HL-60/S4 treated with phorbol 12-myristate 13-acetate at 8.2 ng/mL for 4 days and 3 days (cell line): ENCODE results near the gene RCE1.

ENCODE experiments used
- in situ Hi-C: fragments of 300-500 bp; cut with MboI; formaldehyde crosslinking; loops from 2 replicates; pipeline ENCODE4 v1.15.0; 2022; ENCODE audit warnings: low sequenced_read_pairs

RCE1 gene

GRCh38 chr11:66867425-66868040 is 24.3 kb downstream of the RCE1 start:
- in situ Hi-C loops = no loop called here

GRCh38 chr11:66868082-66868725 is 25.0 kb downstream of the RCE1 start:
- in situ Hi-C loops = no loop called here

GRCh38 chr11:66868726-66869566 is 25.7 kb downstream of the RCE1 start:
- in situ Hi-C loops = no loop called here

DNA sequence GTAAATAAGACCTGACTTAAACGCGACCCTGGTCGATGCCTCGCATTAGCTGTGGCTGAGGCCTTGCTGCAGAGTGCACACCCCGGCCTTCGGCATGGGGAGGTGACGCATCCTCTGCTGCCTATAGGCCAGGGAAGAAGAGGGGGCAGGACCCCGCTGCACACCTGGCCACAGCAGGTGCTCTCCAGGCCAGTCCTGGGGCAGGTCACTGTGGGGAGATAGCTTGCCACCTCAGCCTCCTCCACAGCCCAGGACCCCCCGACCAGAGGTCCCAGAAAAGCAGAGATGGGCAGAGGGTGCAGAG is 26.3 kb downstream of the RCE1 start:
- in situ Hi-C loops = no loop called here

GRCh38 chr11:66870131-66870530 is 26.9 kb downstream of the RCE1 start:
- in situ Hi-C loops = no loop called here

DNA sequence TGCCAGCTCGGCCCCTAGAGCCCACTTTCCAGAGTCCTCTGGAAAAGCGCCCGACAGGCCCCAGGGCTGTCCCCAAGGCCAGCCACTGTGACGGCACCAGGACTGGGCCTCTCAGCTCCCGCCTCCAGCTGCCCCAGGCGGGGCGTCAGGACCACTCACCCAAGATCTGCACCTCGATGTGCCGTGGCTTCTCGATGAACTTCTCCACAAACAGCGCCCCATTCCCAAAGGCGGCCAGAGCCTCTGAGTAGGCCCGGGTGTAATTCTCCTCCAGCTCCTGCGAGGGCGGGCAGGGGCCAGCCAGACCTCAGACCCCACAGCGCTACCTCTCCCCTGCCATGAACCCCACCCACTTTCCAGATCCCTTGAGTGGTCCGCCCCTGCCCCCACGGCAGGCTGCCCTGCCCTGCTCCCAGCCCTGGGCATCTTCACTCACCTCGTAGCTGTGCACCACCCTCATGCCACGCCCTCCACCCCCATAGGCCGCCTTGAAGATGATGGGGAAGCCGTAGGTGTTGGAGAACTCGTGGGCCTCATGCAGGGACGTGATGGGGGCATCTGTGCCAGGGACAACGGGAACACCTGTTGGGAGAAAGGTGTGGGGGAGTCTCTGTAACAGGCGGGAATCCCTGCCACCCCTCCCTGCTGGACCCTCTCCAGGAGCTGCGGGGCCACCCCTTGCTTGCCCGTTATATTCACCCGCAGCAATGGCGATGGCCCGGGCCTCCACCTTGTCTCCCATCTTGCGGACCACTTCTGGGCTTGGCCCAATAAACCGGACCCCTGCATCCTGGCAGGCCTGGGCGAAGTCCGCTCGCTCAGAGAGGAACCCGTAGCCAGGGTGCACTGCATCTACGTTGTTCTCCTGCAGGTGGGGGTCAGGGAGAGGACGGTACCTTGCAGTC is 27.6 kb downstream of the RCE1 start:
- in situ Hi-C loops = no loop called here

DNA sequence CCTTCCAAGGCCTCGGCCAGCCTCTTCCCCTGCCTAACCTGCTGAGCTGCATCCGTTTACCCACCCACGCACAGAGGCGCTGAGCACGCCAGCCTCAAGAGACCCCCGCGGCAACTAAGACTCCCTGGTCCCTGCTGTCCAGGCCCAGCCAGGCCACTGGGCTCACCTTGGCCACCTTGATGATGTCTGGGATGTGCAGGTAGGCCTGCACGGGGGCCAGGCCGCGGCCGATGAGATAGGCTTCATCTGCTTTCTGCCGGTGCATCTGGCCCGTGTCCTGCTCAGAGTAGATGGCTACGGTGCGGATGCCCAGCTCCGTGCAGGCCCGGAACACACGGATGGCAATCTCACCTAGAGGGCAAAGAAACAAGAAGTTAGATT is 28.3 kb downstream of the RCE1 start:
- in situ Hi-C loops = no loop called here

DNA sequence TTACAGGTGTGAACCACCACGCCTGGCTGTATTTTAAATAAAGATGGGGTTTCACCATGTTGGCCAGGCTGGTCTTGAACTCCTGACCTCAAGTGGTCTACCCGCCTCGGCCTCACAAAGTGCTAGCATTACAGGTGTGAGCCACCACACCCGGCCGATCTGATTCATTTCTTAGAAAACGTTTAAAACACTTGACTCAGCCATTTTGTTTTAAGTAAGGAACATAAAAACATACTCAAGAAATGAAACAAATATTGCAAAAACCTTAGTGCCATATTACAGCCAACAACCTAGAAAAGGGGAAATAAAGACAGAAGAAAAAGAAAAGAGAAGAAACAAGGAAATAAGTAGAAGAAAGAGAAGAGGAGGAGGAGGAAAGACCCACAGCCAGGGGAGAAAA is 31.0 kb downstream of the RCE1 start:
- in situ Hi-C loops = no loop called here

- in situ Hi-C loops = no loop called here
Measured at GRCh38 chr11:66875378-66875777, 32.1 kb downstream of the RCE1 start.

DNA sequence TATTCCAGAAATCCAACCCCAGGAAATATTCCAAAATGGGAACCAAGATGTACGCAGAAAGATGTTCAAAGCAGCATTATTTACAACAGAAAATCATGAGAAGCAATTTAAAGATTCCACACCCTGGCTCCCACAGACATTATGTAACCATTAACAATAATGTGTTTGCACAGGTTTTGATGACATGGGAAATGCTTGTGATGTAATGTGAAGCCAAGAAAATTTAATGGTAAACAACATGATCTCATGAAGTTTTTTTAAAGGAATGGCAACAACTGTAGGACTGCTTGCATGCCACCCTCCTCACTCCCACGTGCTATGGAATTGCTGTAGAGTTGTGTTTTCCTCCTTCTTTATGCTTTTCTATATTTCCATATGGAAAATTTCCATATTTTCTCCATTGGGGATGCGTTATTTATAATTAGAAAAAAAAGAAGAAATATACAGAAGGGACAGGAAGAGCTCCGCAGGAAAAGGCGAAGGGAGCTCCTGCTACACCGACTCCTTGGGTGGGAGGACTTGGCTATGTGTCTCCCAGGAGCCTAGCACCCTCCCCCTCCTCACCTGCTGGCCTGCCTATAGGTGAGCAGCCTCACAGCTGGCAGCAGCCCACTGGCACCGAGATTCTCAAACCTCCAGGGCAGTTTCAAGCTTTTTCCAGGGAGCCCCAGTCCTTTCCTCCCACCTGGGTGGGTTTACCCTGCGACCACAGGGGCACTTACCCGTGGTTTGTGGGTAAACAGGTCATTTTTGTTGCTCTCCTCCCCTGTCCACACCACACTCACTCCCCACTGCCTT is 34.5 kb downstream of the RCE1 start:
- in situ Hi-C loops = no loop called here

DNA sequence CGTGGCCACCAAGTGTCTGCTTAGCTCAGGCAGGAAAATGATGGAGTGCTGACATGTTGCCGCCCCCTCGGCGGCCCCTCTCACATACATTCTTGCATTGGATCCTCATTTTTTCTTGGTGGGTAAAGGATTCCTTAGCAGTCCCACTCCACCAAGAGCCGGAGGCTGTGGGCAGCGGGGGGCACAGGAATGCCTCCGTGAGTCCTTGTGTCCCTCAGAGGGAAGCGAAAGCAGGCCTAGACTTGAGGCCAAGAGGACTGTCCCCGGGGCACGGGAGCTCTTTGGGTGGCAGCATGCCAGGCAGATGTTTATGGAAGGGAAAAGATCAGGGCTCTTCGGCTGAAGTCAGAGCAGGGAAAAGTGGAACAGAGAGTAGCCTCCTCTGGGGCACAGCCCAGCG is 35.2 kb downstream of the RCE1 start:
- in situ Hi-C loops = no loop called here

- in situ Hi-C loops = no loop called here
Measured at GRCh38 chr11:66879000-66879399, 35.8 kb downstream of the RCE1 start.

DNA sequence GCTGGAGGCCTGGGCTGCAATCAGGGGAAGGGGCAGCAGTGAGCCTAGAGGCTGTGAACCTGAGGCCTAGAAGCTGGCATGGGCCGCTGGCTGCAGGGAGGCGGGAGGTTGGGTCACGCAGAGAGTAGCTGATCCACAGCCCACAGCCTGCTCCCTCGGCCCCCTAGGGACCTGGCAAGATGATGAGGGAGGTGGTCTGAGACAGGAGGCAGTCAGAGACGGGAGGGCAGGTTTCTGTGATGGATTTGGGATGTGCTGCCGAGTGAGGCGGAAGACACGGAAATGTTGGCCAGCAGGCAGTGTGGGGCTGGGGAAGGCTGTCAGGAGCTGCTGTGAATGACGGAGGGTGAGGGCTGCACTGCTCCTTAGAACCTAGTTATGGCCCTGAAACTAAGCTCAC is 36.3 kb downstream of the RCE1 start:
- in situ Hi-C loops = no loop called here

DNA sequence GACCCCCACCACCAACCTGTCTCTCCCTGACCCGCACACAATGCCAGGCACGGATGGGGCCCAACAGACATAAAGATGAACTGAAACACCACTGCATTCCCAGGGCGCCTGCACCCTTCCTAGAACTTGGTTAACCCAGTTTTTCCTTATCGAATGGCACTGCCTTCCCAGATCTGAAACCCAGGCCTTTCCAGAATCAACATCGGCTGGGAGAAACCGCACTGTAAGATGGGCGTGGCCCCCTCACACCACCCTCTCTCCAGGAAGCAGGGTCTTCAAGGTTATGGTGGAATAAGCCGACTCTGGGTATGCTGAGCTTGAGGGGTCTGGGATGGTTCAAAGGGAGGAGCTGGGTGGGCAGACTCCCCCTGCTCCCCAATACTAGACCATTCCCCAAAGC is 36.8 kb downstream of the RCE1 start:
- in situ Hi-C loops = no loop called here

DNA sequence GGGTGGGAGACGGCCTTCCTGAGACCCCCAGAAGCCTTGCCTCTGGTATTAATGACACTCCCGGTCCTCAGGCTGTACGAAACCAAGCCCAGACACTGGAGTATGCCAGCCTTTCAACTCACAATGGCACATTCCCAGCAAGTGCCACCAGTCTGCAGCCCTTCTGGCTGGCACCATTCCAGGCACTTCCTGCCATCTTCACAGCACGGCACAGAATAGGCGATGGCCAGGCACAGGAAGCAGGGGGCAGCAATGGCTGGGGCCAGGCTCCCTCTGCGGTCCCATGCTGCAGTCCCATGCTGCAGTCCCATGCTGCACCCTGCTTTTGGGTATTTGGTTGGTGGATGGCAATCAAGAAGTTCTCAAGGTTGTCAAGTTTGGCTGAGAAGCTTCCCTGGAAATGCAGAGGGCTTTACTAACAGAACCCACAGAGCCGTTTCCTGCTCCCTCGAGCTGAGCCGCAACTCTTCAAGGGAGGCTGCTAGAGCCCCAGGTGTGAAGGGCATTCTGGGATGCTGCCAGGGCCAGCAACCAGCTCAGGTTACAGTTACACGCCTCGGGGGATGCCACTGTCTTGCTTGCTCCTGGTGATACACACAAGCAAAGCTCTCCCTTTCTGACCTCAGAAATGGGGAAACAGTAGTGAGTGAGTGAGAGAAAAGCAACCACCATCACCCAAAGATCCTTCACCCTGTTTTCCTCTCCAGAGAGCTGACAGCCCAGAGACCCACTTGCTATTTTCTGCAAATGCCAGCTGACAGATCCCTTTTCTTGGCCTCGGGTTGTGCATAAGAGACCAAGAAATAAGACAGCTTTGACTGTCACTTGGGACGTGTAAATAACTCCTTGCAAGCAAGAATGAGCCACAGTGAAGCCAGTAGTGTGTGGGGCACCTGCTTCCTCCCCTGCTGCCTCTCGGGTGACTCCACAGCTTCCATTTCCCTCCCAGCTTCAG is 37.5 kb downstream of the RCE1 start:
- in situ Hi-C loops = no loop called here

DNA sequence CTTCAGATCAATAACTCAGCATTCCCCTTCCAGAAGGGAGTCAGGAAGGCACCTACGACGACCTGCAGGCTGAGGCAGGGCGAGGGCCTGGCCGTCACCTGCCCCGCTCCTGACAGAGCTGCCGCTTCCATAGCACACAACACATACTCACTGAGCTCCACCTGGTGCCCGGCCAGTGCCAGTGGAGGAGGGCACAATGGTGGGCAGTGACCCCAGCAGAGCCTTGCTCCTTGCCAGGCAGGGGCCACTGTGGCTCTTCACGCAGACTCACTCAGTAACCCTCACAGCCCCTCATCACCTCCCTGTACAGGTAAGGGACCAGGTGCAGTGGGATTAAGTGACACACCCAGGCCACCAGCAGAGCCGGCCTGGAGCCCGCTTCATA is 38.2 kb downstream of the RCE1 start:
- in situ Hi-C loops = no loop called here

DNA sequence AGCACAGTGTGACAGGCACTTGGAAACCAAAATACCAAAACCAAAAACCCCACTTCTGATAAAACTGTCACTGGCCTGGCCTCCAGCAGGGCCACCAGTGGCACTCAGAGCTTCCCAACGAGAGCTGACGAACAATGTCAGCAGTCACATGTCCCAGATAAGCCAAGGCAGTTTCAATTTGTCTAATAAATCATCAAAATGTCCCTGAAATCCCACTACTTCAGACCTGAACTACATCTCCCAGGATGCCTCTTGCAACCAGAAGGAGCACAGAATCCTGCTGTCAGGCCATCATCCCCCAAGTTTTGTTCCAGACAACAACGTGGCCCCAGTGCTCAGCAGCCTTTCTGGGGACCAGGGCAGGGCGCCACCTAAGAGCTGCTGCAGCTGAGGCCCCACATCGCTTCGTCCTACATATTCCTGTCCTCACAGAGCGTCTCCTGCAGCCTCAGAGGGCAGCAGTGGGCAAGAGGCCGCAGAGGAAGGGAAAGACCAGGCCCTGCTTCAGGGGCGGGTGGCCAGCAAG is 38.7 kb downstream of the RCE1 start:
- in situ Hi-C loops = no loop called here

DNA sequence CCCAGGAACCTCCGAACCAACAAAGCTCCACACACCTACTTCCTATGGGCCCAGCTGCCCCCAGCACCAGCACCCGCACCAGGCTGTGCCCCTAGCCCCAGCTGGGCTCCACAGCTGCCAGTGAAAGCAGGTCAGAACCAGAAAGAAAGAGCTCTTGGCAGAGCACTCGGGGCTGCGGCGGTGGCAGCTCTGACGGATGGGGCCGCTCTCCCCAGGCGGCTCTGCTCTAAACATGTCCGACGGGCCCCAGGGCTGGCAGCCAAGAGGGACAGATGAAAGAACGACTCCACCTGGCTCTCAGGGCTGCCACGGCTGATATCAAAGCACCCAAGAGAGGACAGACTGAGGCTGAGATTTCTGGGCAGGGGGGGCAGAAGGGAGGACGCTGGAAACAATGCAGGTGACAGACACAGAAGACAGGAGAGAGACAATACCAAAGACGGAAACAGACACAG is 39.3 kb downstream of the RCE1 start:
- in situ Hi-C loops = no loop called here
